Common myeloid progenitor, CD34-positive (primary cell): ENCODE data around the gene DOCK1.

Experiments used
- CTCF ChIA-PET: fragments of 350-600 bp; sonication (Branson Sonifier 250); formaldehyde crosslinking; loops from one replicate; lab custom pipeline; 2021; ENCODE audit warnings: antibody characterized with exemption; lab: Charles Lee
- POLR2A ChIA-PET: fragments of 350-600 bp; sonication (Branson Sonifier 250); formaldehyde crosslinking; loops from one replicate; lab custom pipeline; 2021; ENCODE audit warnings: antibody characterized with exemption; lab: Charles Lee
- DNase-seq, 3 donors: peaks; one replicate each; pipeline versions ENCODE4 v3.0.0 to v3.0.0-alpha.2; 2013
- H3K27ac ChIP-seq, 2 experiments: 1 replicate in 1 of 2; 2 replicates in 1 of 2; pipeline ENCODE4 v1.7.0; 2013; ENCODE audit warnings: inconsistent platforms in 2 of 2, low read length in 2 of 2, mild to moderate bottlenecking in 2 of 2, low read depth in 1 of 2, moderate library complexity in 1 of 2; ENCODE audit not compliant: severe bottlenecking in 2 of 2, insufficient read depth in 1 of 2, poor library complexity in 1 of 2
- H3K27me3 ChIP-seq, 5 experiments: replicated peaks in 2 of 5; 1 replicate in 3 of 5; 2 replicates in 2 of 5; pipeline versions ENCODE4 v1.6.1 to v1.7.0; 2013; ENCODE audit warnings: low read length in 4 of 5, mild to moderate bottlenecking in 2 of 5, moderate library complexity in 2 of 5, inconsistent platforms in 1 of 5; ENCODE audit not compliant: insufficient read depth in 5 of 5, control insufficient read depth in 4 of 5
- H3K36me3 ChIP-seq, 4 experiments: 1 replicate in 2 of 4; 2 replicates in 2 of 4; pipeline versions ENCODE4 v1.6.1 to v1.7.0; 2013; ENCODE audit warnings: low read length in 3 of 4, control low read depth in 1 of 4, mild to moderate bottlenecking in 1 of 4; ENCODE audit not compliant: control insufficient read depth in 4 of 4, insufficient read depth in 4 of 4
- H3K4me1 ChIP-seq, 4 experiments: 1 replicate in 3 of 4; 2 replicates in 1 of 4; pipeline versions ENCODE4 v1.6.1 to v1.7.1; 2013; ENCODE audit warnings: low read length in 3 of 4, mild to moderate bottlenecking in 3 of 4, control low read depth in 1 of 4, inconsistent platforms in 1 of 4, moderate library complexity in 1 of 4; ENCODE audit not compliant: control insufficient read depth in 4 of 4, insufficient read depth in 4 of 4; ENCODE audit errors: control extremely low read depth in 1 of 4
- H3K4me3 ChIP-seq, 7 experiments: 1 replicate in 4 of 7; 2 replicates in 3 of 7; pipeline versions ENCODE4 v1.5.1 to v1.7.0; 2013; ENCODE audit warnings: mild to moderate bottlenecking in 7 of 7, low read length in 6 of 7, moderate library complexity in 6 of 7, inconsistent platforms in 2 of 7, low read depth in 2 of 7, control low read depth in 1 of 7; ENCODE audit not compliant: insufficient read depth in 4 of 7, control insufficient read depth in 1 of 7; ENCODE audit errors: extremely low read depth in 1 of 7
- H3K9me3 ChIP-seq, 5 experiments: 1 replicate in 4 of 5; 2 replicates in 1 of 5; pipeline versions ENCODE4 v1.6.1 to v1.7.1; 2013; ENCODE audit warnings: low read length in 4 of 5, mild to moderate bottlenecking in 2 of 5, inconsistent platforms in 1 of 5, low read depth in 1 of 5, moderate library complexity in 1 of 5; ENCODE audit not compliant: control insufficient read depth in 4 of 5, insufficient read depth in 2 of 5; ENCODE audit errors: control extremely low read depth in 1 of 5
- whole genome bisulfite sequencing: methylation state at CpG from one replicate; pipeline ENCODE4 v1.1.5; 2013; ENCODE audit not compliant: insufficient coverage; 5-methylcytosine and 5-hydroxymethylcytosine counted together

DOCK1 gene

DNA sequence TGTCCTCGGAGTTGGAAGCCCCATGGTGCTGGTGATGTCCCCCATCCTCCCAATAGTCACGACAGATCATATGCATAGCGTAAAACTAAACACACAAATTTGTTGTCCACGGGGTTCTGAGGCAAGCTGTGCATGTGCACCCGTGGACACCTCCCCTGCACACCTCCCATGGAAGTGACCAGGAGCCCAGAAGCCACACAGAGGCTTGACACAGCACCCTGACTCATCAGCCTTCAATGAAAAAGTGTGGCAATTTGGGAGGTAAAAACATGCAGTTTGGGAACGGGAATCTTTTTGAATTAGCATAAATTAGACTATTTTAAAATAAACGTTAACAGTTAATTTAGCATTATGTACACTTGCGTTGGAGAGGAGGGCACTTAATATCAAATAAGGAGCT, 554.7 kb downstream of the DOCK1 start:
- no peak for DNase-seq
- H3K4me1 ChIP-seq = no peaks in the 10 kb centered on the region
- ChIA-PET POLR2A (no interaction called here), CTCF (interaction anchor here (0.7 kb wide), 1 partner anchor 18 kb away, joined by 3 read pairs; no protein-coding TSS in a partner anchor)
- WGBS = 89% methylated on average over 5 of the region's 8 CpGs
- H3K27me3 ChIP-seq = peaks cover 0 to 4% (median 3%) of the 10 kb centered on the region in 5 experiments
- H3K36me3 ChIP-seq = no peaks in the 10 kb centered on the region
- H3K27ac ChIP-seq = no peak overlapping the region
- peaks cover 0 to 9% (median 0%) of the 10 kb centered on the region in 5 experiments for H3K9me3 ChIP-seq
- H3K4me3 ChIP-seq = no peak overlapping the region

DNA sequence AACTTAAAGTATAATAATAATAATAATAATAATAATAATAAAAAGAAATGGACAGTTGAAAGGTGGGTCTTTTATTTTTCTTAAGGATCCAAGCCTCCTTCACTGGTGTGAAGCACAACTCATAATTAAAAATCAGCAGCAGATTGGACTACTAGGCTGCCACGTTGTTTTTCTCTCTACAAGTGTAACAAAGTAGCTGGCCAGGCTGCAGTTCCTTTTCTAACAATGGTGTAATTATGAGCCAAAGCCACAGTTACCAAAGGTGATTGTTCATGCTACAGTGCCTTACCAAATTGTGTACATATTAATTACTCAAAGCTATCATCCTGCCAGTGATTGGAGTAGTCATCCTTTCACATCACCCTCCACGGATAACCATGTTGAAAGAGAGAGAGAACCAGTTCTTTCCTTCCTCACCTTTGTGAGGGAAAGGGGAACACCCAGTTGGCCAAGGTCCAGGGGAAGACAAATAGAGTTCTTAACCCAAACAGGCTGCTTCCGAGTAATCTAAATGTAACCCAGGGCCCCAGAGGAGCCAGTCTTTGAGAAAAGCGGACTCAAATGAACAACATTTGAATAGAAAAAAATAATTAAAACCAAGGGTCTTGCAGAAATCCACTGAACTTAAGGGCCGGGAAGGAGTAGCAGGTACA, 557.5 kb downstream of the DOCK1 start:
- WGBS = 75% methylated on average over 5 of the region's 5 CpGs
- ChIA-PET CTCF (no interaction called here), POLR2A (no interaction called here)
- Histone ChIP-seq H3K27ac (no peak overlapping the region), H3K4me3 (no peak overlapping the region), H3K36me3 (no peaks in the 10 kb centered on the region), H3K9me3 (peaks cover 0 to 9% (median 0%) of the 10 kb centered on the region in 5 experiments), H3K4me1 (no peaks in the 10 kb centered on the region), H3K27me3 (peaks cover 0 to 10% (median 3%) of the 10 kb centered on the region in 5 experiments)
- DNase-seq = no peak

DNA sequence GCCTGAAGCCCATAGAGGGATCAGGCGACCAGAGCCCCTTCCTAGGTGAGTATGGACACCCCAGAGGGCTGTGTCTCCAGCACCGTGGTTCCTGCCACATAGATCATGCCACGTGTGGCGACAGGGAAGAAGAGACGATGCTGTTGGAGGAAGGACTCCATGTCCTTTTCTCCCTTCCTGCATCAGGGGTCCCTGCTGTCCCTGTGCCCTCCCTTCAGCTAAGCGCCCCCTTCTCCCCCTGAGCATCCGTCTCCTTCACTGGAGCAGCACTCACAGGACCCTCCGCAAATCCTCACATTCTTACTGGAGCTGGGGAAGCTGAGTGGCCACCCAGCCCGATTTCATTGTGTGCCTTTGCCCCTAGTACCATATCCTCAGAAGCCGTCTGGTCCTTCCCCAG, 558.3 kb downstream of the DOCK1 start:
- no peak for DNase-seq
- no peak overlapping the region for H3K27ac ChIP-seq
- ChIA-PET CTCF (no interaction called here), POLR2A (no interaction called here)
- no peaks in the 10 kb centered on the region for H3K36me3 ChIP-seq
- H3K4me3 ChIP-seq = no peak overlapping the region
- peaks cover 0 to 9% (median 0%) of the 10 kb centered on the region in 5 experiments for H3K9me3 ChIP-seq
- H3K27me3 ChIP-seq = peaks cover 0 to 10% (median 3%) of the 10 kb centered on the region in 5 experiments
- no peaks in the 10 kb centered on the region for H3K4me1 ChIP-seq
- 60% methylated on average over 2 of the region's 10 CpGs for WGBS

DNA sequence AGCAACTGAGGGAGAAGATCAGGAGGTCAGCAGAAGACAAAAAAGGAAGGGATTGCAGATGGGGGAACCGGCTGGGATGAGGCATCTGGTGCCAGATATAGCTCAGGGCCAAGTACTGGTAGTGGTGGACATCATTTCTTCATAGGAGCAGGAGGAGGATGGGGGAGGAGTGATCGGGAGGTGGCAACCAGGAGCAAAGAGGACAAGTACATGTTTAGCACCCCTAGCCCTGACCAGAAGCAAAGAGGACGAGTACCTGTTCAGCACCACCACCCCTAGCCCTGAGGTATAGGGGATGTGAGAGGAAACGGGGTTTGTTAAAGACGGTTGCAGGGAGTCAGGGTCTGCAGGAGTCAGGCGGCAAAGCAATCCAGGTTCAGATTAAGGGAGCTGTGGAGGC, 559.3 kb downstream of the DOCK1 start:
- CTCF ChIA-PET = interaction anchor here (0.6 kb wide), 1 partner anchor 9 kb away, joined by 3 read pairs; no protein-coding TSS in a partner anchor
- H3K4me1 ChIP-seq = no peaks in the 10 kb centered on the region
- peaks cover 0 to 10% (median 6%) of the 10 kb centered on the region in 5 experiments for H3K27me3 ChIP-seq
- DNase-seq = no peak
- POLR2A ChIA-PET = no interaction called here
- peaks cover 0 to 7% (median 0%) of the 10 kb centered on the region in 5 experiments for H3K9me3 ChIP-seq
- WGBS = 95% methylated on average over 6 of the region's 6 CpGs
- no peak overlapping the region for H3K27ac ChIP-seq
- H3K4me3 ChIP-seq = no peak overlapping the region
- no peaks in the 10 kb centered on the region for H3K36me3 ChIP-seq

DNA sequence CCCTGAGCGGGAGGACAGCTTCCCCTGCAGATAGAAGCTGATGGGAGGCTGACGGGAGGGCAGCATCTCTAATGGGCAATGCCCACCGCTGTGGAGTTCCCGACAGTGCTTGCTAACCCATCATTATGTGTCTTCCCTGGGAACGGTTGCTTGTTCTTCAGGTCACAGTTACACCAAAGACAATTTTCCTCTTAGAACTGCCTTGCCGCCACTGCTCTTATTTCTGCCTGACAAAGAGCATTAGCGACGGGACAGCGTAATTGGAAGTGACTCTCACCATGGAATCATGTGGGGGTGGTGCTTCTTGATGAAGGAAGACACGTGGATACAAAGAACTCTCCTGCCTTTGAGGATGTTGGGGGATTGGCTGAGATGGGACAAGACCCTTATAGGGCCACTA, 562.6 kb downstream of the DOCK1 start:
- ChIA-PET CTCF (no interaction called here), POLR2A (no interaction called here)
- 84% methylated on average over 9 of the region's 10 CpGs for WGBS
- Histone ChIP-seq H3K27me3 (peaks cover 0 to 23% (median 9%) of the 10 kb centered on the region in 5 experiments), H3K4me3 (no peak overlapping the region), H3K27ac (no peak overlapping the region), H3K9me3 (no peaks in the 10 kb centered on the region), H3K4me1 (no peaks in the 10 kb centered on the region), H3K36me3 (no peaks in the 10 kb centered on the region)
- DNase-seq = no peak

DNA sequence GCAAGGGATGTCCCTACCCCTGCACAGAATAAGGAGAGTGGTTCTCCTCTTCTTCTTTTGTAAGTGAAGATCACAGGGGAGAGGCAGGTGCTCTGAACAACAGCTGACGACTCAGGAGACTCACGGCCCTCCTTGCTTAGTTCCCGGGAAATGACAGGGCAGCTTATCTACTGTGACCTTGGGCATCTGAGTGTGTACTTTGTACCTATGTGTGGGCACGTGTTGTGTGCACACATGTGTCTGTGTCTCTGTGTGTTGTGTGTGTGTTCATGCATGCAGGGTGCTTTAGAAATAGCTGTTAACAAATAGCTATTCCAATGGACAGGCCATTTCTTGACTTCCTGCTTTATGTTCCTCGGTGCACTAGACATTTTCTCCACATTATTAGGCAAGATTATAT, 563.4 kb downstream of the DOCK1 start:
- WGBS = 90% methylated on average over 3 of the region's 5 CpGs
- Histone ChIP-seq H3K27me3 (peaks cover 0 to 25% (median 9%) of the 10 kb centered on the region in 5 experiments), H3K27ac (no peak overlapping the region), H3K4me3 (no peak overlapping the region), H3K9me3 (no peaks in the 10 kb centered on the region), H3K36me3 (no peaks in the 10 kb centered on the region), H3K4me1 (no peaks in the 10 kb centered on the region)
- ChIA-PET POLR2A (no interaction called here), CTCF (no interaction called here)
- DNase-seq = no peak

DNA sequence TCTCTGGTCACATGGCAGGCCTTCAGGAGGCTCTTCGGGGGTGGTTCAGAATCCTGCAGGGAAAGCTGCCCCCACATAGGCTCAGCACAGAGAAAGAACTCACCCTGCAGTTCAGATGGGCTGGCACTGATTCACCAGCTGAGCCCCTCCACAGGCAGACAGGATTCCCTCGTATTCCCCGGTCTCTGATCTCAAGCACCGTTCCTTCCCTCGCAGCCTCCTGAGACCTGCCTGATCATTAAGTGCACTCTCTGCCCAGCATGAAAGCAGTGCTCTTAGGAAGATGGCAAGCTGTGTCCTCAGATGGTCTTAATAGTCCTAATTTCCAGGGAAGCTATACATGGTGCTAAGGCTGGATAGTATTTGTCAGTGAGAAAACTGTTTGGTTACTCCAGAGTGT, 565.7 kb downstream of the DOCK1 start:
- Histone ChIP-seq H3K9me3 (peaks cover 0 to 3% (median 0%) of the 10 kb centered on the region in 5 experiments), H3K27me3 (peaks cover 0 to 22% (median 5%) of the 10 kb centered on the region in 5 experiments), H3K36me3 (no peaks in the 10 kb centered on the region), H3K27ac (no peak overlapping the region), H3K4me3 (no peak overlapping the region), H3K4me1 (no peaks in the 10 kb centered on the region)
- 88% methylated on average over 5 of the region's 5 CpGs for WGBS
- ChIA-PET CTCF (no interaction called here), POLR2A (no interaction called here)
- no peak for DNase-seq
